Retina (tissue), 1 donor: ENCODE data around the gene FFAR2.

Experiments used
- DNase-seq: peaks from one replicate; pipeline ENCODE4 v3.0.0-alpha.2; 2016

Gene FFAR2

GRCh38 chr19:35490364-35490763, 42.3 kb downstream of the FFAR2 start, which contains the start of gene KRTDAP:
TSS of gene KRTDAP (minus strand) at chr19:35490464. CDS start at chr19:35490442, 22 bp downstream.
- DNase-seq, result no peak

DNA sequence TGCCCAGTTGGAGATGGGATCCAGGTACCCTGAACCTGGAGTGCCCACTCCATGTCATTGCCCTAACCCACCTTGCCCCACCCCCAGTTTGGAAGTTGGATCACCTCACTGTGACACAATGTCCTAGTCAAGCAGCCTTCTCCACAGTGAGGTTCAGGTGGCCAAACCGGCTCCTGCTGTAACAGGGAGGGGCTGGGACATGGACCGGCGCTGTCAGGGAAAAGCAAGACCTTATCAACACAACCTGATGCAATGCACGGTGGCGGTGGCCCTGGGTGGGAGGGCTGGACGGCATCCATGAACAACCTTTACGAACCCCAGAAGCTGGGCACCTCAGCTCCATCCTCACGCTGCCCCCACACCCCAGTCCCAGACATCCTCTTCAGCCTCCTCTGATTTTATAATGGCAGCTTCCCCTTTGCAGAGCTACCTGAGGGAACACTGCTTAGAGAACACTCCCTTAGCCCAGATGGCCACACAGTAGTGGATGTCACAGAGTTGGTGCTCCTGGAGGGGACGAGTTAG, 43.8 kb downstream of the FFAR2 start:
- no peak for DNase-seq

- no peak for DNase-seq
Measured at GRCh38 chr19:35493971-35494370, 45.9 kb downstream of the FFAR2 start.

DNA sequence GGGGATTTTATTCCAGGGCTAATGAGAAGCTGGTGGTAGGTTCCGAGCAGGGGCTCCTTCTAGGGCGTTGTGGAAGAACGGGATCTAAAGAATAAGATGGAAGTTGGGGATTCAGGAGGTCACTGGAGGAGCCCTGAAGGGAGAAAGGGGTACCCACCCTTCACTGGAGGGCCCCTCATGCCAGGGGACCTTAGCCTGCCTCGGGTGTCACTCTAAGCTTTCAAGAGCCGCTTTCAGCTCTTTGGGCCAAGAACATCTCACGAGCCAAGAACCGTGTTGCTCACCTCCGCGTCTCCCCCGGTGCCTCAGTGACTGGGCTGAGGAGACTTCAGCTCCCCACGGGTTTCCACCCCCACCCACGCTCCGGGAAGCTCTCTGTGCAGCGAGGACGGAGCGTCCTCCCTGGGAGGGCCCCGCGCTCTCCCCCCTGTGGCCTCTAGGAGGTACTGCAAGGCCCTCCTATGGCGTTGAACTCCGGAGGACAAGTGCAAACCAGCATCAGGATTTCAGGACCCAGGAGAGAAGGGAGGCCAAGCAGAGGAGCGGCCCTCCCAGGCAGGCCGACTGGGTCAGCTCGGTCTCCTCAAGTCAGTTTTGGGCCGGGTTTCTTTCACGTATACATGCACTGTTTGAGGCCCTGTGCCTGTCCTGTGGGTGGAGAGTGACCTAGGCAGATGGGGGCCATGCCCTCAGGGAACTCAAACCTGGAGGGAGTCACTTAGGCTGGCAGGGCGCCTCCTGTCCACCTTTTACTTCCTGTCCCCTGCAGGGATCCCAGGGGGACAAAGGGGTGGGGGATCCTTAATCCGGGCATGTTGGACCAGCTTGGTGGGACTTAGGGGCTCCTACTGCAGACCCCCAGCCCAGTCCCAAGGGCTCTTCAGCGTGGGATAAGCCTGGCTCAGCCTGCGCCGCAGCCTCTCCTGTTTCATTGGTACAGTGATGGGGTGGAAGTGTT, 47.3 kb downstream of the FFAR2 start:
- DNase-seq, result peak; percentile 78

DNA sequence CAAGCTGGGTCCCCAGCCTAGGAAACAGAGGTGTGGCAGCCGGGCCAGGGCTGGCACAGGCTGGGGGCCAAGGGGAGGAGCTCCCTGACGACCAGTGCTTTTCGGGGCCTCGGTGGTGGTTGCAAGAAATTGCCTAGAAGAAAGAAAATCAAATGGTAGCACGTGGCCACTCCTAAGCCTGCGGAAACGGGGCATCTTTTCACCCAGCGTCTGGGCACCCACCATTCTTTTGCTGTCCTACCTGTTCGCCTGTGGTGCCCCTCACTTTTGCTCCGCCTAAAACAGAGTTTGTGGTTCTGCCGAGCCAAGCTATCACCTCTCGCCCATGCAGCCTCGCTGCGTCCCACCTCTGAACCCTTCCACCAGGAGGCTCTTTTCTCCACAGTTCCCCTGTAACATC, 49.3 kb downstream of the FFAR2 start:
- DNase-seq, result no peak

DNA sequence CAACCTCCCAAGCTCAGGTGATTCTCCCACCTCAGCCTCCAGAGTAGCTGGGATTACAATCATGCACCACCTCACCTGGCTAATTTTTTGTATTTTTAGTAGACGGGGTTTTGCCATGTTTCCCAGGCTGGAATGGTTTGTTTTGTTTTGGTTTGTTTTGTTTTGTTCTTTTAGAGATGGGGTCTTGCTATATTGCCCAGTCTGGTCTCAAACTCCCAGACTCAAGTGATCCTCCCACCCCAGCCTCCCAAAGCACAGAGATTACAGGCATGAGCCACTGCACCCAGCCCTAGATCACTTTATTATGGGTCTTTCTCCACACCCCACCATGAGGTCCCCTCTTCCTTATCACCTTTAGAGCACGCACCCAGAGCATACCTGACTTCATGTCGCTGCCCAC, 50.2 kb downstream of the FFAR2 start:
- no peak for DNase-seq

DNA sequence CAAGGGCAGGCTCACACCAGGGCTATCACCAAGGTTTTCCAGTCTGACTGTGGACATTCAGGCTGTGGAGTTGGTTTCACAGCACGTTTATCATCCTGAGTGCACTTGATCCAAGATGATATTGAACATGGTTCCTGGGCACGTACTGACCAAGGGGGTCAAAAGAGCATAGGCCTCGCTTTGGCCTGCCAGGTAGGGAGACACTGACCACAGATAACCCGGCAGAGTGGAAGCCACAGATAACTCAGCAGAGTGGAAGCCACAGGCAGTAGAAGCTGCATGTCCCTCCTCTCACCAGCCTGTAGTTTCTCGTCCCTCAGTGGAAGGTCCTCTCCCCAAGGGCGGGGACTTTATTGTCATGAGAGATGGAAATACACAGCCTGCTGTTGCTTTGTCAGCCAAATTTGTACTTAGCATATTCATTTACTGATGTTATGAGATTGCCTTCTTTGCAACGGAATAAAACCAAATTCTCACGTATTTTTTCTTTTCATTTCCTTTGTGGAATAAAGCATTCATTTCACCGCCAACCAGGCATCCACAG, 51.0 kb downstream of the FFAR2 start:
- no peak for DNase-seq

GRCh38 chr19:35500611-35501010, 52.6 kb downstream of the FFAR2 start:
- no peak for DNase-seq
